Measurements from ENCODE around the gene AFAP1.

AFAP1 gene

DNA sequence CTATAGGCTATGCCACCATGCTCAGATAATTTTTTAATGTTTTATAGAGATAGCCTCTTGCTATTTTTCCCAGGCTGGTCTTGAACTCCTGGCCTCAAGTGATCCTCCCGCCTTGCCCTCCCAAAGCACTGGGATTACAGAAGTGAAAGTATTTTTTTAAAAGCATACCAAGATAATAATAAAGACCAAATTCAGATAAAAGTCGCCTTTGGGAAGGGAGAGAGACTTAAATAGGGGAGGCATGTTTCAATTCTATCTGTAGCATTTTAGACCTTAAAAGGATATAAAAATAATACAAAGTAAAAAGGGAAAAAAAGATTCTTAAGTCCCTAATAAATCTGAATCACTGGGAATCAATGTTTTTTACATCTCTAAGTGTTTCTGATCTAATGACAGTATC lies 108.9 kb downstream of the AFAP1 start:
- in situ Hi-C loops (cut with MboI; ENCODE audit: low sequenced_read_pairs): no loop called here

GRCh38 chr4:7829652-7830580 lies 109.7 kb downstream of the AFAP1 start:
- no peak for DNase-seq (ENCODE audit: low spot score in 2 of 2)
- no peaks in the 10 kb centered on the region for H3K27me3 ChIP-seq (ENCODE audit: low read depth)
- in situ Hi-C loops (cut with MboI; ENCODE audit: low sequenced_read_pairs): no loop called here
- no peaks in the 10 kb centered on the region; the same call in 1 of the 2 replicates for H3K36me3 ChIP-seq (replicated peaks)
- H3K4me1 ChIP-seq: no peaks in the 10 kb centered on the region; the same call in 1 of the 2 replicates
- H3K9me3 ChIP-seq: no peaks in the 10 kb centered on the region
- H3K4me3 ChIP-seq: no peak overlapping the region

More for the DNA sequence above, 108.9 kb downstream of the AFAP1 start:
- DNase-seq (ENCODE audit: low spot score in 2 of 2): no peak
- Histone ChIP-seq H3K27me3 (ENCODE audit: low read depth) (no peaks in the 10 kb centered on the region), H3K4me1 (no peaks in the 10 kb centered on the region; the same call in 1 of the 2 replicates), H3K4me3 (no peak overlapping the region), H3K36me3 (replicated peaks) (no peaks in the 10 kb centered on the region; the same call in 1 of the 2 replicates), H3K9me3 (no peaks in the 10 kb centered on the region)

DNA sequence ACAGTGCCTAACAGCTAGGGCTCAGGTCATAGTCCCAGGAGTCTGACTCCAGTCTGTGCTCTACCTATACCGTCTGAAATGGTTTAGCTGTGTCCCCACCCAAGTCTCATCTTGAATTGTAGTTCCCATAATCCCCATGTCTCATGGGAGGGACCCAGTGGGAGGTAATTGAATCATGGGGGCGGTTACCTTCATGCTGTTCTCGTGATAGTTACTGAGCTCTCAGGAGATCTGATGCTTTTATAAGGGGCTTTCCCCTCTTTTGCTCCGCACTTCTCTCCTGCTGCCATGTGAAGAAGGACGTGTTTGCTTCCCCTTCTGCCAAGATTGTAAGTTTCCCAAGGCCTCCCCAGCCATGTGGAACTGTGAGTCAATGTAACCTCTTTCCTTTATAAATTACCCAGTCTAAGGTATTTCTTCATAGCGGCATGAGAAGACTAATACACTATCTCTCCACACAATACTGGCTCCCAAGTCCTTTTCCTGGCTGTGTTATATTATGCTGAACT lies 110.8 kb downstream of the AFAP1 start:
- no peaks in the 10 kb centered on the region for H3K27me3 ChIP-seq (ENCODE audit: low read depth)
- no peaks in the 10 kb centered on the region; the same call in 1 of the 2 replicates for H3K36me3 ChIP-seq (replicated peaks)
- H3K9me3 ChIP-seq: no peaks in the 10 kb centered on the region
- no peaks in the 10 kb centered on the region; the same call in 1 of the 2 replicates for H3K4me1 ChIP-seq
- in situ Hi-C loops (cut with MboI; ENCODE audit: low sequenced_read_pairs): no loop called here
- DNase-seq (ENCODE audit: low spot score in 2 of 2): no peak
- H3K4me3 ChIP-seq: no peak overlapping the region

GRCh38 chr4:7828011-7828720 lies 111.5 kb downstream of the AFAP1 start:
- H3K36me3 ChIP-seq (replicated peaks): no peaks in the 10 kb centered on the region; the same call in 1 of the 2 replicates
- no peaks in the 10 kb centered on the region for H3K9me3 ChIP-seq
- H3K4me1 ChIP-seq: no peaks in the 10 kb centered on the region; the same call in 1 of the 2 replicates
- H3K27me3 ChIP-seq (ENCODE audit: low read depth): no peaks in the 10 kb centered on the region
- H3K4me3 ChIP-seq: no peak overlapping the region
- in situ Hi-C loops (cut with MboI; ENCODE audit: low sequenced_read_pairs): no loop called here
- no peak for DNase-seq (ENCODE audit: low spot score in 2 of 2)

DNA sequence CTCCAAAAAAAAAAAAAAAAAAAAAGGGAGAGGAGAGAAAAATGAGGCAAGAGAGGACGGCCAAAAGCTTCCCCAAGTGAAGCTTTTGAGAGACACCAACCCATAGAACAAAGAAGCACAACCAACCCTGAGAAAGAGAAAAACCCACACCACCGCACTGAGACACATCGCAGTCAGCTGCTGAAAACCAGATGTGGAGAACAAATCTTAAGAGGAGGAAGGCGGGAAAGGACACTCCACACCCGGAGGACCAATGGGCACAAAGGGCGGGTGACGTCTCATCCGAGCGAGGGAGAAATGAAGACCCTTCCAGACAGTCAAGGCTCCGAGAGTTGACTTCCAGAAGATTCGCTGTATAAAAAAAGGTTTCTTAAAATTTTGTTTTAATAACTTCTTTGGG lies 112.1 kb downstream of the AFAP1 start:
- Histone ChIP-seq H3K36me3 (replicated peaks) (no peaks in the 10 kb centered on the region; the same call in 1 of the 2 replicates), H3K9me3 (no peaks in the 10 kb centered on the region), H3K4me3 (no peak overlapping the region), H3K4me1 (no peaks in the 10 kb centered on the region; the same call in 1 of the 2 replicates), H3K27me3 (ENCODE audit: low read depth) (no peaks in the 10 kb centered on the region)
- no peak for DNase-seq (ENCODE audit: low spot score in 2 of 2)
- in situ Hi-C loops (cut with MboI; ENCODE audit: low sequenced_read_pairs): no loop called here

DNA sequence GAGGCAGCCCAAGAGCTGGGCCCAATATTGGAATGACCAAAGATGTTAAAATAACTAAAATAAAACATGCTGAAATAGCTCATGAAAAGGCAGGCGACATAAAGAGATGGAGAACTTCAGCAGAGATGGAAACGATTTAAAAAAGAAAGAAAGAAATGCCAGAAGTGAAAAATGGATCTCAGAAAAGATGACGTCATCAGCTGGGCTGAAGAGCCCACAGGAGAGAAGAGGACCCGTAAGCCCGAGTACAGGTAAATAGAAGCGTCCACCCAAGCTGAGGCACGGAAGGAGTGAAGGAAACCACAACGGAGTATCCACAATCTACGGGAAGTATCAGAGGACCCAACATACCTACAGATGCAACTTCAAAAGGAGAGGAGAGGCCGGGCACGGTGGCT lies 112.8 kb downstream of the AFAP1 start:
- H3K9me3 ChIP-seq: no peaks in the 10 kb centered on the region

GRCh38 chr4:7826176-7826908 lies 113.3 kb downstream of the AFAP1 start:
- no peaks in the 10 kb centered on the region; the same call in 1 of the 2 replicates for H3K4me1 ChIP-seq
- in situ Hi-C loops (cut with MboI; ENCODE audit: low sequenced_read_pairs): no loop called here
- H3K36me3 ChIP-seq (replicated peaks): no peaks in the 10 kb centered on the region; the same call in 1 of the 2 replicates
- no peak overlapping the region for H3K4me3 ChIP-seq
- no peaks in the 10 kb centered on the region for H3K9me3 ChIP-seq
- no peak for DNase-seq (ENCODE audit: low spot score in 2 of 2)
- H3K27me3 ChIP-seq (ENCODE audit: low read depth): no peaks in the 10 kb centered on the region

More for the DNA sequence above, 112.8 kb downstream of the AFAP1 start:
- in situ Hi-C loops (cut with MboI; ENCODE audit: low sequenced_read_pairs): no loop called here
- Histone ChIP-seq H3K36me3 (replicated peaks) (no peaks in the 10 kb centered on the region; the same call in 1 of the 2 replicates), H3K4me3 (no peak overlapping the region), H3K27me3 (ENCODE audit: low read depth) (no peaks in the 10 kb centered on the region), H3K4me1 (no peaks in the 10 kb centered on the region; the same call in 1 of the 2 replicates)
- DNase-seq (ENCODE audit: low spot score in 2 of 2): no peak

GRCh38 chr4:7824218-7824617 lies 115.4 kb downstream of the AFAP1 start:
- in situ Hi-C loops (cut with MboI; ENCODE audit: low sequenced_read_pairs): no loop called here
- DNase-seq (ENCODE audit: low spot score in 2 of 2): no peak
- no peaks in the 10 kb centered on the region; the same call in 1 of the 2 replicates for H3K4me1 ChIP-seq

DNA sequence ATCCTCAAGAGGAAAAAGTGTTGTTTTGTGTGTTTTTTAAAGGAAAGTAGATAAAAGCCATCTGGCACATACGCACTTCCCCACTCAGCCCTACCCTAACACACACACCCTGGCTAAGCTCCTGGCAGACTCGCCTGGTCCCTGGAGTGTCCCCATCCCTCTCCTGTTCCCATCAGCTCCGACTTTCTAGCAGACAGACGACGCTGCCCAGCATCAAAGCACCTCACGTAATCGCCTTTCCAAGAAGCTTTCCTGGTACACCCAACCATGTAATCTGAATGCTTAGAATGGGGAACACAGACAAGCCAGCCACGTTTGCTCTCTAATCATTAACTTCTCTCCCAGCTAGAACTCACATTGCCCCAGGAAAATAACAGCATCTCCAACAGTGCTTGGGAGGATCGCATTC lies 116.2 kb downstream of the AFAP1 start:
- in situ Hi-C loops (cut with MboI; ENCODE audit: low sequenced_read_pairs): no loop called here
- H3K4me3 ChIP-seq: no peak overlapping the region
- H3K9me3 ChIP-seq: no peaks in the 10 kb centered on the region
- DNase-seq (ENCODE audit: low spot score in 2 of 2): no peak
- no peaks in the 10 kb centered on the region for H3K27me3 ChIP-seq (ENCODE audit: low read depth)
- no peaks in the 10 kb centered on the region; the same call in 1 of the 2 replicates for H3K36me3 ChIP-seq (replicated peaks)
- H3K4me1 ChIP-seq: no peaks in the 10 kb centered on the region; the same call in 1 of the 2 replicates

More at GRCh38 chr4:7824218-7824617, 115.4 kb downstream of the AFAP1 start:
- Histone ChIP-seq H3K9me3 (no peaks in the 10 kb centered on the region), H3K36me3 (replicated peaks) (no peaks in the 10 kb centered on the region; the same call in 1 of the 2 replicates), H3K4me3 (no peak overlapping the region), H3K27me3 (ENCODE audit: low read depth) (no peaks in the 10 kb centered on the region)

GRCh38 chr4:7822877-7823276 lies 116.8 kb downstream of the AFAP1 start:
- Histone ChIP-seq H3K9me3 (no peaks in the 10 kb centered on the region), H3K4me3 (no peak overlapping the region), H3K4me1 (no peaks in the 10 kb centered on the region), H3K27me3 (ENCODE audit: low read depth) (no peaks in the 10 kb centered on the region), H3K36me3 (replicated peaks) (no peaks in the 10 kb centered on the region; the same call in 1 of the 2 replicates)
- in situ Hi-C loops (cut with MboI; ENCODE audit: low sequenced_read_pairs): no loop called here
- DNase-seq (ENCODE audit: low spot score in 2 of 2): no peak

DNA sequence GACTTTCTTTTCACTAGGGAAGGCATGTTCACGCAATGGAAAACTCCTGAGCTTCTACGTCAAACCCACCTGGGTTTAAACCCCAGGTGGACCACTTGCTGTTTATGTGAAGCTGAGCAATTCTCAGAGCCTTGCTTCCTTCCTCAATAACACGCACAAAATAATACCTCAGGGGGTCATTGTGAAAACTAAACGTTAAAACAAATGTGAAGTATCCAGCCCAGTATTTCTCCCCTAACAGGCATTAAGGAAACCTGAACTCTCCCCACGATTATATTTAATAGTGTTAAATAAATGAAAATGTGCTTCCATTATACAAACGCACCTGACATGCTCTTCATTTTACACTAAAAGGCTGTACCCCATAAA lies 117.5 kb downstream of the AFAP1 start:
- in situ Hi-C loops (cut with MboI; ENCODE audit: low sequenced_read_pairs): no loop called here
- DNase-seq (ENCODE audit: low spot score in 2 of 2): no peak
- Histone ChIP-seq H3K4me3 (no peak overlapping the region), H3K9me3 (no peaks in the 10 kb centered on the region), H3K27me3 (ENCODE audit: low read depth) (no peaks in the 10 kb centered on the region), H3K4me1 (no peaks in the 10 kb centered on the region), H3K36me3 (replicated peaks) (0 out of 2 replicates have a peak, but pooled peaks cover 1% of the 10 kb centered on the region)

- H3K4me1 ChIP-seq: no peaks in the 10 kb centered on the region
- DNase-seq (ENCODE audit: low spot score in 2 of 2): no peak
- no peaks in the 10 kb centered on the region for H3K27me3 ChIP-seq (ENCODE audit: low read depth)
- in situ Hi-C loops (cut with MboI; ENCODE audit: low sequenced_read_pairs): no loop called here
- H3K4me3 ChIP-seq: no peak overlapping the region
- 0 out of 2 replicates have a peak, but pooled peaks cover 3% of the 10 kb centered on the region for H3K36me3 ChIP-seq (replicated peaks)
- no peaks in the 10 kb centered on the region for H3K9me3 ChIP-seq
These were observed 118.2 kb downstream of the AFAP1 start for GRCh38 chr4:7821245-7822136.
